CD4-positive, alpha-beta T cell treated with Interleukin-6 for 4 hours (primary cell): Measurements from ENCODE around the gene CUEDC1.
A peak's percentile ranks its signal among the peaks of the same experiment; 100 is the strongest.

ENCODE experiments used
- DNase-seq: peaks from one replicate; pipeline ENCODE4 v3.0.0-alpha.2; 2020; ENCODE audit warnings: mixed read lengths

Gene CUEDC1

DNA sequence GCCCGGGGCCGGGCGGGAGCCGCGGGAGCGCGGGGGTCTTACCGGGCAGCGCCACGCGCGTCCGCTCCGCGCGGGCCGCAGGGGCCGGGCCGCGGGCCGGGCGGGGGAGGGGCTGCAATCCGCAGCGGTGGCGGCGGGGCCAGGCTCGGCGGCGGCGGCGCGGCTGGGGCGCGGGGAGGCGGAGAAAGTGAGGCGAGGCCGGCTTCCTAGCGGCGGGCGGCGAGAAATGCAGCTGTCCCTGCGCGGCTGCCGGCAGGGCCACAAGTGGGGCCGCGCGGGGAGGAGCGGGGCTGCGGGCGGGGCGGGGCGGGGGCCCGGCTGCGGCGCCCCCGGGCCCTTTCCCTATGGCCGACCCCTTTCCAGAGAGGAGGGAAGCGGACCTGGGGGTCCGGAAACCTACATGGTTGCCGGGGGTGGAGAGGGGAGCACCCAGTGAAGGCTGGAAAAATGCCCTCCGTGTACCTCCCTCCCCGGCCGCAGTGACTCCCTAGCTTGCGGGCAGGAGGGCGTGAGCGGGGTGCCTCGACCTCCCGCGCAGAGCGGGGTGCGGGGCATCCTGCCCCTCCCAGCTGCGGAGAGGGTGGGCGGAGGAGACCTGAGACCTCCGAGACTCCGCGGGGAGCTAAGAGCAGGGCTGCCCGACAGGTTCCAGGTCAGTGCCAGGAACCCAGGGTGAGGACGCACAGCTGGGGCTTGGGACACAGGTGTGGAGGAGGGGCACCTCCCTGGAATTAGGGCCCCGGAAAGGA lies at the start of gene CUEDC1:
CUEDC1 (minus strand) TSS at position 230 of the 749 bp plus-strand sequence. CDS start 69,848 bp downstream, outside the sequence.
- DNase-seq: peak; percentile 73

DNA sequence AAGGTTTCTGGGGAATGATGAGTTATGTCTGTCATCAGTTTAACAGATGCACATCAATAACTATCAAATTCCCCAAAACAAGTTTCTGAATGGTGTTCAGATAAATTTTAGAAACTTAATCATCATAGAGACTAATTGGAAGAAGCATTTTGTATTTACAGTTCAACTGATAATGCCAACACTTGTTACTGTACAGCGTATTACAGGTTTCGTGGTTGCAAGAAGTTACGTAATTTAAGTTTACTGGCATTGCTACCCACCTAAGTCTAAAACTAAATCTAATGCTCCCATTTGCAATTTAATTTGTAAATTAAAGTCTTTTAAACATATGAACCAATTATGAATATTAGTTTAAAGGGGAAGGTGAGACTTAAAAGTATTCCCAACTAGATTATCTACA lies 48.8 kb upstream of the CUEDC1 start:
- DNase-seq: no peak

DNA sequence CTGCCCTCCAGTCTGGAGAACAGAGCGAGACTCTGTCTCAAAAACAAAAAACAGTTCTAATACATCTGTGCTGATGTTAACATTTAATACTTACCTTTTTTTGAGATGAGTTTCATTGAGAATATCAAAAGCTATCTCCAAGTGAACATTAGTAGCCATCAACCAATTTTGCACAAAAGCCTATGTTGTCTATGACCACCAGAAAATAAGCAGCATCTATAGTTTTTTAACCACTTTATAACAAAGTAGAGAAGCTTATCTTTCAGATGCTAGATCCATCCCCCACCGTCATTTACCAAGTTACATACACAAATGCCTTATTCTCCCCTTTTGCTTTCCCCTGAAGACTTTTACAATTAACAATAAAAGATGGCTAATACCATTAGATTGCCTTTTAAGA lies 47.8 kb upstream of the CUEDC1 start:
- no peak for DNase-seq

- no peak for DNase-seq
Observed at GRCh38 chr17:58002154-58002948, 47.1 kb upstream of the CUEDC1 start.

DNA sequence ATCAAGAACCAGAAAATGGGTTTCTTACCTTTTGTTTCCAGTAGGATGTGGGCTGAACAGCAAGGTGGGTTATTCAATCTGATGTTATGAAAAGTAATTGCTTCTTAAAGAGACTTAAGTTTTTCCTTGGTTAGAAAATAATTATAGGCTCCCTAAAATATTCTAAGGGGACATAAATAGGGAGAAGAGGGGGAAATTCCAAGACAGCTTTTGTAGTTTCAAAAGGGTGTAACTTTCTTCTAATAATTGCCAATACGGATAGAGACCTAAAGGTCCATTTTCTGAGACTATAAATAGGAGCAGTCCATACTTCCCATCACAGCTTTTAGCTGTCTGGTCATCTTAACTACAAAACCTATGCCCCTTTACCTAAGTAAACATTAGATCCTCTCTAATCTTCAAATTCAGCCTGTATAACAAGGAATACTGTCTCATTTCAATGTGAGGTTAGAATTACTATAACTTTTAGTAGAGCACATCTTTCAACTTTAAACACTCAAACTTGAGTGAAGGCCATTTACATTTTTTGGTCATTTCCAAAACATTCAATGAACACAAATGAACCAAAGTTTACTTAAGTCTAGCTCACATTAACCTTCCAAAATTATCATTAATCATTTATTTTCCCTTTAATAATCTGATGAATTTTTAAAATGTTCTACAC lies 46.4 kb upstream of the CUEDC1 start:
- DNase-seq: no peak

DNA sequence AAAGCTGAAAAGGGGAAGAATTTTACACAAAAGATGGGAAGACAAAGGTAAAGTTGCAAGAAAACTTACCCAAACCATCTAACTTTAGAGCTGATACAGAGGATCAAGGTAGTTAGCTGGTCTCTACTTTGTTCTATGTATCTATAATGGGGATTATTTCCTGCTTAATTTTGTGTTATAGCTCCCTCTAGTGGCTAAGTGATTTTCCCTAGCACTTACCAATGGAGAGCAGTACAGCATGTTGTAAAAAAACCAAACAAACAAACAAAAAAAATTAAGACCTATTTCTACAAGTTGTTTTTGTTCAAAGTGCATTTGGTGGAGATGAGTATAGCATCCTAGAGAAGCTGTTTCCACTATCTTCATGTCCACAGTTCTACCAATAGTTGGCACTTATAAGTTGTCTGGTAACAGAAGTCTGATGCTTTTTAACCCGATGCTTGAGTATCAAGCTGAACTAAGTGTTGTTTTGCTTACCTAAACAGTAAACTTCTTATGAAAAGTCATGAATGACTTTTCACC lies 44.3 kb upstream of the CUEDC1 start:
- DNase-seq: no peak

DNA sequence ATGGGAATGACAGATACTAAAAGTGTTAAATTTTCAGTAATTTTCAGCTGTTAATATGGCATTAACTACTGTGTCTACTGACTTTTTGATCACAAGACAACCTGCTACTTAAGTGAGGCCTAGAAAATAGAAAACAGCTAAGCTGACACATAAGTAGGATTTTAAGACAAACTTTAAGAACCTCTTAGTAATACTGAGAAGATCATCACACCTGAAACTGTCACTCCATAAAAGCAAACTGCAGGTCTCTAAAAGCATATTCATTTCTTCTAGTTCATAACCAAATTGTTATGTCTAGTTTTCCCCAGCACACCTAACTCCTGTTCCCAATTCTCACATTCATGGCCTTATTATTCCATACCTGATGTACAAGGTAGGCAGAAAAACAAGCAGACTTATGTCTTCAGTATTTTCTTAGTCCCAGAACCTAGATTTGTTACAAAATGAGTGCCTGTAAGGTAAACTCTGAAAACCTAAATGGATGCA lies 43.8 kb upstream of the CUEDC1 start:
- DNase-seq: no peak

- DNase-seq: no peak
Observed at GRCh38 chr17:57997085-57997809, 42.0 kb upstream of the CUEDC1 start.

- DNase-seq: peak; percentile 67
Observed at GRCh38 chr17:57995076-57995956, 40.1 kb upstream of the CUEDC1 start.

- no peak for DNase-seq
Observed at GRCh38 chr17:57994436-57994835, 39.2 kb upstream of the CUEDC1 start.

DNA sequence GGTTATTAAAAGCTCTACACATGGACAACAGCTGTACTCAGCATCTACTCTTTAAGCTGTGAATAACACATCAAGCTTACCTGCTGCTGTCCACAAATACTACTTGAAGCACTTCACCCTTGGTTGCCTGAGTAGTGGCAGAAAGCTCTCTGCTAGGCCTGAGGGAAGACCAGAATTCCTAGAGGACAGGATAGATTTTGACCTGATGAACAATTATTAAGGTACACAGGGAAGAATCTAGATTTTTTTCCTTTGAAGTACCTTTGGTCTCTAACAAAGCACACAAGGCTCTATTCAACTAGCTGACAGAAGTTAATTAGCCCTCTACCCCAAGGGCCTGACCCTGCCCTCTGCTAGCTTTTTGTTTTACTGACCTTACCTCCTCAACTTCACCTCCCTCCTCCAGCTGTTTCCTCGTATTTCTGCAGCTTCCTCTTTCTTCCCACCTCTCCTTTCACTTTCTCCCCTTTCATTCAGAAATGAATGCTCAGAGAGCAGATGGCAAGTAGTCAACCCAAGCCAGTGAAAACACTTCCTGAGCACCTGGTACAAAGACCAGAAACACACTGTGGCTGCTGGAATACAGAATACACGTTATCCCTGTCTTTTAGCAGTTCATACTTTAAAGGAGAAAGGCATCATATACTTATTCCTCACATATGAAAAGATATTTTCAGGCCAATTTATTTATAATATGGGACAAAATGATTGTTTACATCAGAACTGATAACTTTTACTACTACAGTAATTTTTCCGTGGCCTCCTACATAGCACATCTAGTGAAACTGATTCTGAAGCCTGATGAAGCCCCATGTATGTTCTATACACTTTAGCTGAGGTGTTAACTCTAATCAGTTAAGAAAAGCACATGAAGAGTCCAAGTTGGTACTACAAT lies 38.5 kb upstream of the CUEDC1 start:
- no peak for DNase-seq

DNA sequence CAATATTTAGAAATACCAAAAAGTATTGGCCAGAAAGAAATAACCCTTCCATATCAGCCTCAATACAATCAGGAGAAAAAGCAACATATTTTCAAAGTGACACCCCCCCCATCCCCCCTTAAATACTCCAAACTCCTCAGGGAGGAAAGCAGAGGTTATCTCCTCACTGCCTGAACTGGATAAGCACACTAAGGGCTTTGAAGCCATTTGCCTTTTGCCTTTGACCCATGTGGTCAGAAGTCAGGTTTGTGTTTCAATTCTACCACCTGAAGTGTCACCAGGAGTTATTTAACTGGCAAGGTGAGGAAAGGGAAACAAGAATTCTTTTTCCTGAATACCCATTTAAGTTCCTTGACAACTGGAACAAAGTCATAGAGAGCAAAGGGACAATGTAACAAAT lies 36.3 kb upstream of the CUEDC1 start:
- no peak for DNase-seq

DNA sequence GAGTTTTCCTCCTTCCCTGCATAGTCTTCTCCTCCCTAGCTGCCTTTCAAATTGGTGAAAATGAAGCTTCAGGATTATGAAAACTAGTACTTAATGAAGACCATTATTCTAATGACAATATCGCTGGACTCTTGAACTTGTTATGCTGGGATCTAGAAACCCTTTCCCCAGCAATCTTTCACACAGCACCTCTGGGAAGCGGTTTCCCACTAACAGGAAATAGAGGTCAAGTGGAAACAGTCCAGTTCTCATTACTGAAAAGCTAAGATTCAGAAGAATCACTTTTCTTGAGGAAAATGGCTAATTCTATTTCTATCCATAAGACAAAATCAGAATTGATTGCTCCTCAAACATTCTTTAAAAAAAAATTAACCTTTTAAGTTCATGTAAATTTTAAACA lies 34.8 kb upstream of the CUEDC1 start:
- DNase-seq: no peak

DNA sequence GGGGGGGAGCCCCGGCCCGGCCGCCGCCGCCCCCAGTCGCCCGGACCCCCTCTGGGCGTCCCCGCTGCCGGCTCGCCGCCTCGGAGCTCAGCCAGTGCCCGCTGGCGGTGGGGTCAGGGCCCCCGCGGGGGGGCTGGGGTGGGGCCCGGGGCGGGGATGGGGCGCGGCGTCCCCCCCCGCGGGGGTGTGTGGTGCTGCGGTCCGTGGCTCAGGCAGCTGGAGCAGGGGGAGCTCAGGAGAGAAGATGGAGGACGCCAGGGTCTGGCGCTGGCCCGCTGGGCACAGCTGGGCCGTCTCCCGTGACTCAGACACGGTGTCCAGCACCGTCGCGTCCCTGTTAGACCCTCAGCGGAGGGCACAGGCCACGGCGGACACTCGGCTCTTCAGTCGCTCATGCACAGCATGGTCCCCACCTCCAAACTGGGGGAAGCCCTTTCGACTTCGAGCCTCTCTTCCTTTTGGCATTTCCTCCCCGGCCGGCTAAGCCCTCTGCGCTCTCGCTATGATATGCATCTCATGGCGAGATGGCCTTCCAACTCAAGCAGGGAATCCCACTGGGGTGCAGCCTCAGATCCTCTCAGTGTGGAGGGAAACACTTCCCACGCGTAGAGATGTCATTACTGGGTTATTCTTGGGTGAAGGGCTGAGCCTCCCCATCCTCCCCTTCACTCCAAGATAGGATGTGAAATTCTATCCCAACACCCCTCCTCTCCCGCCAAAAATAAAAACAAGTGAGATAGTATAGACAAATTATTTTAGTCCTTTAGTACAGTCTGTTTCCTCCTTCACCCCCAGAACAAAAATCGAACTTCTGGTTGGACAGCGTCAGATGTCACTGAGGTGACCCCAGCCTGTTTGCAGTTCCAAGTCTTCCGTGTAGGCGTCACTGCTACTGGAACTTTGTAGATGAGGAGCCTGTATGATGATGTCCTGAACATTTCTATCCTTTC lies 33.4 kb upstream of the CUEDC1 start:
- peak; percentile 72 for DNase-seq

- peak; percentile 84 for DNase-seq
Observed at GRCh38 chr17:57987581-57988300, 32.5 kb upstream of the CUEDC1 start, which contains the start of gene VEZF1. Gene VEZF1 (minus strand): TSS chr17:57988254. CDS start chr17:57988111, 143 bp downstream.

- DNase-seq: peak; percentile 43
Observed at GRCh38 chr17:57986841-57987580, 31.8 kb upstream of the CUEDC1 start.

- DNase-seq: no peak
Observed at GRCh38 chr17:57985675-57985974, 30.4 kb upstream of the CUEDC1 start.
